Small intestine (tissue), 7 donors: ENCODE results near the gene PADI2. TPM values are rescaled to one million over a fixed set of nuclear protein-coding genes. Genes with fewer than 3 reads are reported as not detected.

Source experiments
- DNase-seq, 2 donors: peaks; one replicate each; pipeline versions ENCODE4 v3.0.0 to v3.0.0-alpha.2; 2013
- FAIRE-seq: peaks from 2 replicates; lab custom pipeline; 2012; peaks lifted over from hg19 to GRCh38; lab: Jason Lieb, UNC
- H3K27ac ChIP-seq, 3 donors: one replicate each; pipeline ENCODE4 v1.5.1; 2013; ENCODE audit warnings: low read length in 2 of 3, mild to moderate bottlenecking in 2 of 3, control low read depth in 1 of 3, inconsistent platforms in 1 of 3, low read depth in 1 of 3, moderate library complexity in 1 of 3
- H3K27me3 ChIP-seq, 3 donors: one replicate each; pipeline ENCODE4 v1.6.1; 2013; ENCODE audit warnings: low read length in 3 of 3, inconsistent platforms in 1 of 3; ENCODE audit not compliant: control insufficient read depth in 3 of 3, insufficient read depth in 3 of 3
- H3K36me3 ChIP-seq, 3 donors: one replicate each; pipeline ENCODE4 v1.6.1; 2013; ENCODE audit warnings: low read length in 3 of 3, inconsistent platforms in 1 of 3, low read depth in 1 of 3, mild to moderate bottlenecking in 1 of 3, moderate library complexity in 1 of 3; ENCODE audit not compliant: control insufficient read depth in 3 of 3, insufficient read depth in 2 of 3
- H3K4me1 ChIP-seq, 3 donors: one replicate each; pipeline ENCODE4 v1.6.1; 2013; ENCODE audit warnings: low read length in 2 of 3, inconsistent platforms in 1 of 3, low read depth in 1 of 3, mild to moderate bottlenecking in 1 of 3, moderate library complexity in 1 of 3; ENCODE audit not compliant: control insufficient read depth in 3 of 3, insufficient read depth in 2 of 3
- H3K4me3 ChIP-seq, 3 donors: one replicate each; pipeline ENCODE4 v1.5.1; 2013; ENCODE audit warnings: low read length in 3 of 3, control low read depth in 1 of 3, inconsistent platforms in 1 of 3, low read depth in 1 of 3, mild to moderate bottlenecking in 1 of 3, moderate library complexity in 1 of 3
- H3K9me3 ChIP-seq, 2 donors: one replicate each; pipeline ENCODE4 v1.6.1; 2013; ENCODE audit warnings: low read depth in 1 of 2, low read length in 1 of 2; ENCODE audit not compliant: control insufficient read depth in 2 of 2, insufficient read depth in 1 of 2
- WGBS, 3 donors: extraction: QIAGEN DNeasy Blood & Tissue Kit; methylation state at CpG; one replicate each; pipeline ENCODE4 v1.1.7; 2013; 5-methylcytosine and 5-hydroxymethylcytosine counted together
- polyA plus RNA-seq, 4 donors: library from polyadenylated mRNA; stranded (reverse) in 3 of 4; unstranded in 1 of 4; fragments of 200-250 nt in 3 of 4; fragments of 120-200 nt in 1 of 4; gene quantifications; one replicate each; pipeline versions ENCODE4 v1.2.1 to v1.2.3, GENCODE V29; 2013
- donor health status: healthy with polysubstance abuse.
- donor health status: control.
- donor health status: control.
- donor health status: Bipolar disorder and iron deficiency.
- donor health status: healthy.

The PADI2 gene
- polyA plus RNA-seq, 4 donors, result 0.28 to 95.2 (median 0.54) TPM; not detected in 1

GRCh38 chr1:17145648-17146047, 26.4 kb upstream of the PADI2 start:
- DNase-seq, result no peak
- FAIRE-seq, result no peak
- Histone ChIP-seq H3K9me3 (peaks cover 0 to 3% of the 10 kb centered on the region in 2 donors), H3K4me3 (no peak overlapping the region), H3K27ac (no peak overlapping the region), H3K27me3 (peaks cover 0 to 26% (median 15%) of the 10 kb centered on the region in 3 donors), H3K4me1 (no peaks in the 10 kb centered on the region), H3K36me3 (no peaks in the 10 kb centered on the region)
- 70 to 71% (median 70%) methylated on average over 2 of the region's 2 CpGs for WGBS, 3 donors

- WGBS, 3 donors, result 67 to 87% (median 75%) methylated on average over 3 of the region's 3 CpGs
- peaks cover 0 to 3% of the 10 kb centered on the region in 2 donors for H3K9me3 ChIP-seq
- DNase-seq (no peak), FAIRE-seq (no peak)
- no peaks in the 10 kb centered on the region for H3K36me3 ChIP-seq
- peaks cover 0 to 15% (median 6%) of the 10 kb centered on the region in 3 donors for H3K27me3 ChIP-seq
- H3K4me3 ChIP-seq, result no peak overlapping the region
- no peak overlapping the region for H3K27ac ChIP-seq
- no peaks in the 10 kb centered on the region for H3K4me1 ChIP-seq
Measured at GRCh38 chr1:17143760-17144159, 24.5 kb upstream of the PADI2 start.

DNA sequence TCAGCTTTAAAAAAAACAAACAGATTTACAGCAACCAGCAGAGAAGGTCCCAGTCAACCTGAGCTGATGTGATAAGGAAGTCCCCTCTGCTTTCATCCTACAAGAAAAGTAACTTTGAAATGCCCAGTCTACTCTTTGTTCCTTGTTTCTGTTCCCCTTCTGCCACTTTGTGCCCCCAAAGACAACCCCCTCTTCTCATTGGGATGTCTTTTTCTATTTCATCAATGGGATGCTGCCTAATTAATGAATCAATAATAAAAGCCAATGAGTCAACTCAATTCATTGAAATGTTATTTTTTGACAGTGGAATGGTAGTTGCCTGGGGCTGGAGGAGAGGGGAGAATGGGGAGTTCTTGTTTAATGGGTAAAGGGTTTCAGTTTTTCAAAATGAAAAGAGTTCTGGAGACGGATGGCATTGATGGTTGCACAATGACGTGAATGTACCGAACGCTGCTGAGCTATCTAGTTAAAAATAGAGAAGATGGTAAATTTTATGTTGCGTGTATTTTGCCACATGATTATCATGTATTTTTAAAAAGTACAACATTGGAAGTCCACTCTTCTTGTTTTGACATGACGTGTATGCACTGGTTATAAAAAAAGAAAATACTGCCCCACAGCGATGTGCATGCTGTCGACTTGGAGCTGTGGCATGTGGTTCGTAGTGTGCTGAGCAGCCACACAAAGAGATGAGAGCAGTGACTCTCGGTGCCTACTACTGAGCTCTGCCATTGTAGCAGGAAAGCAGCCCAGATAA, 22.4 kb upstream of the PADI2 start:
- Histone ChIP-seq H3K36me3 (no peaks in the 10 kb centered on the region), H3K27ac (no peak overlapping the region), H3K27me3 (peaks cover 0 to 7% (median 0%) of the 10 kb centered on the region in 3 donors), H3K4me3 (no peak overlapping the region), H3K4me1 (no peaks in the 10 kb centered on the region), H3K9me3 (peaks cover 0 to 3% of the 10 kb centered on the region in 2 donors)
- FAIRE-seq, result no peak
- DNase-seq, result no peak
- 76 to 88% (median 82%) methylated on average over 10 of the region's 10 CpGs for WGBS, 3 donors

DNA sequence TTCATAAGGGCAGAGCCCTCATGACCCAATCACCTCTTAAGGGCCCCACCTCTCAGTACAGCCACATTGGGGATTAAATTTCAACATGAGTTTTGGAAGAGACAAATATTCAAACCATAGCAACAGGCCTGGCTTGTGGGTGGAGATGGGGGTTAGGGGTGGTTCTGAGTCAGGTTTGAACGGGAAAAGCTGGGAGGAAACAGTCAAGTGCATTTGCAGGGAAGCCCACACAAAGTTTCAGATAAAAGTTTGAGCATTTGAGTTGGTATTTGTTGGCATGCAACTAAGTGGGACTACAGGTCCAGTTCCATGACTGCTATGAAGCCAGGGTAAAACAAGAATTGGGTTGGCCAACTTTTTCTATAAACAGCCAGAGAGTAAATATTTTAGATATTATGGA, 21.0 kb upstream of the PADI2 start:
- Histone ChIP-seq H3K27ac (no peak overlapping the region), H3K4me3 (no peak overlapping the region), H3K27me3 (peaks cover 0 to 7% (median 0%) of the 10 kb centered on the region in 3 donors), H3K9me3 (peaks cover 0 to 3% of the 10 kb centered on the region in 2 donors), H3K36me3 (no peaks in the 10 kb centered on the region), H3K4me1 (no peaks in the 10 kb centered on the region)
- FAIRE-seq (no peak), DNase-seq (no peak)
- 18 to 27% (median 21%) methylated on average over 1 of the region's 1 CpG for WGBS, 3 donors

DNA sequence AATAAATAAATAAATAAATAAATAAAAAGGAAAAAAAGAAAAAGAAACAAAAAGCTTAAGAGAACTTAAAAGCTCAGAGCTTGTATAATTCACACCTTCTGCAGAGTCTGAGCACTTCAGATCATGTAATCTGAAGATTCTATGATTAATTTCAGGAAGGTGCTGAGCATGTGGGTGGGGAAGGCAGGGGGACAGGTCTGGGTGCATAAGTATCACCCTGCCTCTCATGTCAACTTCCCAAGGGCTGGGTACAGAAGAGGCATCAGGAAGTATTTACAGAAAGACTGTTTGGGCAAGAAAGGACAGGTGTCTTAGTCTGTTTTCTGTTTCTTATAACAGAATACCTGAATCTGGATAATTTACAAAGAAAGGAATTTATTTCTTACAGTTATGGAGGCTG, 20.4 kb upstream of the PADI2 start:
- H3K27ac ChIP-seq, result no peak overlapping the region
- H3K36me3 ChIP-seq, result no peaks in the 10 kb centered on the region
- H3K4me1 ChIP-seq, result no peaks in the 10 kb centered on the region
- H3K27me3 ChIP-seq, result peaks cover 0 to 7% (median 0%) of the 10 kb centered on the region in 3 donors
- H3K4me3 ChIP-seq, result no peak overlapping the region
- peaks cover 0 to 3% of the 10 kb centered on the region in 2 donors for H3K9me3 ChIP-seq
- DNase-seq, result no peak
- FAIRE-seq, result no peak

GRCh38 chr1:17137441-17137840, 18.2 kb upstream of the PADI2 start:
- H3K4me1 ChIP-seq, result no peaks in the 10 kb centered on the region
- H3K36me3 ChIP-seq, result no peaks in the 10 kb centered on the region
- H3K4me3 ChIP-seq, result no peak overlapping the region
- H3K9me3 ChIP-seq, result no peaks in the 10 kb centered on the region
- FAIRE-seq, result no peak
- no peak for DNase-seq
- 41 to 56% (median 46%) methylated on average over 6 of the region's 6 CpGs for WGBS, 3 donors
- H3K27me3 ChIP-seq, result peaks cover 0 to 7% (median 0%) of the 10 kb centered on the region in 3 donors
- H3K27ac ChIP-seq, result no peak overlapping the region

- Histone ChIP-seq H3K4me3 (no peak overlapping the region), H3K36me3 (no peaks in the 10 kb centered on the region), H3K27ac (no peak overlapping the region), H3K9me3 (no peaks in the 10 kb centered on the region), H3K4me1 (no peaks in the 10 kb centered on the region), H3K27me3 (peaks cover 0 to 7% (median 0%) of the 10 kb centered on the region in 3 donors)
- FAIRE-seq (no peak), DNase-seq (no peak)
- 75 to 85% (median 78%) methylated on average over 8 of the region's 8 CpGs for WGBS, 3 donors
Measured at GRCh38 chr1:17136936-17137335, 17.7 kb upstream of the PADI2 start.

DNA sequence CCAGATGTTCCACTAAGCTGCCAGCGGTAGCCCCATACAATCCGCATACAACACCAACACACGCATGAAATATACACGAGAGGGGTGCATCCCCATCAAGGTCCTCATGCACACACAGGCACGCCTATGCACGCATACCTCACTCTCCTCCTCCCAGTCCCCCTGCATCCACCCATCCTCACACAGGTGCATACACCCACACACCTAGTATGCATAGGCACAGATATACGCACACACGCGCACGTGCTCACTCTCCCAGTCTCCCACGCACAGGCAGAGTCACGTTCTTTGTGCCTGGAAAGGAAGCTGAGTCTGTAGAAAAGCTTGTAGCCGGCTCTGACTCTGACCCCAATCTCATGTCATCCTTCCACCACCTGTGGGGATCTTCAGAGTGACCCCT, 16.9 kb upstream of the PADI2 start:
- Histone ChIP-seq H3K9me3 (no peaks in the 10 kb centered on the region), H3K27ac (no peak overlapping the region), H3K36me3 (no peaks in the 10 kb centered on the region), H3K27me3 (peaks cover 0 to 7% (median 0%) of the 10 kb centered on the region in 3 donors), H3K4me3 (no peak overlapping the region), H3K4me1 (no peaks in the 10 kb centered on the region)
- FAIRE-seq (no peak), DNase-seq (no peak)
- 76 to 85% (median 80%) methylated on average over 13 of the region's 13 CpGs for WGBS, 3 donors
